ENCODE measurements around the gene TAF3. TPM values are rescaled to one million over a fixed set of nuclear protein-coding genes. Genes with fewer than 3 reads are reported as not detected.
A peak's percentile ranks its signal among the peaks of the same experiment; 100 is the strongest.

The TAF3 gene
- total RNA-seq, 1 donor from 2014 or later: 8.5 TPM

- intact Hi-C loops (cut with DNase I): no loop called here
- TF ChIP-seq CTCF (IDR thresholded peaks at IDR 0.05): no peak
- H3K27ac ChIP-seq: no peak overlapping the region
- no peaks in the 10 kb centered on the region for H3K4me1 ChIP-seq
- peak overlapping the region in 1 of 2 donors; percentile 12 for H3K4me3 ChIP-seq
- H3K9me3 ChIP-seq: no peaks in the 10 kb centered on the region
- H3K27me3 ChIP-seq: peaks cover 11% of the 10 kb centered on the region
- H3K36me3 ChIP-seq: no peaks in the 10 kb centered on the region
- no peak for DNase-seq (ENCODE audit: low spot score in 2 of 2)
These were observed 241.9 kb downstream of the TAF3 start for GRCh38 chr10:8060010-8060703.

DNA sequence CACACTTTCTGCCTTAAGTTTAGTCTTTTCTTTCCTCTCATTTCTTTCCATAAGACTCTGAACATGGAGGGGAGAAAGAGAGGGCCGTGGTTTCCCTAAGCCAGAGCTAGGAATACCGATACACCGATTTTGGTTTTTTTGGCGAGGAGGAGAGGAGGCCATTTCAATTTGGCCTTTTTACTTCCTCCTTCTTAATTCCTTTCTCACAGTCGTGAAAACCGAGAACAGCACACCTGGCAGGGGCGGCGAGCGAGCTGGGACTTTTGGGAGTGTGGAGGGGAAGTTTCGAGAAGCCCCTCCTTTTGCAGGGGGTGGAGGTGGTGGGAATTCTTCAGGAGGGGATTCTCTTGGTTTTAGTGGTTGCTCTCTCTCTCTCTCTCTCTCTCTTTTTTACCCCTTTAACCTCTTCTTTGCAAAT lies 242.4 kb downstream of the TAF3 start:
- intact Hi-C loops (cut with DNase I): no loop called here
- Histone ChIP-seq H3K4me1 (no peaks in the 10 kb centered on the region), H3K27me3 (peaks cover 7% of the 10 kb centered on the region), H3K9me3 (no peaks in the 10 kb centered on the region), H3K27ac (no peak overlapping the region), H3K4me3 (peak overlapping the region in 1 of 2 donors; percentile 12), H3K36me3 (no peaks in the 10 kb centered on the region)
- DNase-seq (ENCODE audit: low spot score in 2 of 2): no peak
- no peak for TF ChIP-seq CTCF (IDR thresholded peaks at IDR 0.05)

GRCh38 chr10:8061274-8062211 lies 243.2 kb downstream of the TAF3 start:
- H3K27me3 ChIP-seq: peaks cover under 1% of the 10 kb centered on the region
- intact Hi-C loops (cut with DNase I): no loop called here
- no peaks in the 10 kb centered on the region for H3K4me1 ChIP-seq
- no peak for TF ChIP-seq CTCF (IDR thresholded peaks at IDR 0.05)
- no peak overlapping the region for H3K27ac ChIP-seq
- no peaks in the 10 kb centered on the region for H3K9me3 ChIP-seq
- no peak for DNase-seq (ENCODE audit: low spot score in 2 of 2)
- no peak overlapping the region for H3K4me3 ChIP-seq
- no peaks in the 10 kb centered on the region for H3K36me3 ChIP-seq

GRCh38 chr10:8063128-8063908 lies 245.0 kb downstream of the TAF3 start:
- Histone ChIP-seq H3K4me3 (no peak overlapping the region), H3K27me3 (no peaks in the 10 kb centered on the region), H3K4me1 (no peaks in the 10 kb centered on the region), H3K36me3 (no peaks in the 10 kb centered on the region), H3K9me3 (no peaks in the 10 kb centered on the region), H3K27ac (no peak overlapping the region)
- no peak for DNase-seq (ENCODE audit: low spot score in 2 of 2)
- no peak for TF ChIP-seq CTCF (IDR thresholded peaks at IDR 0.05)
- intact Hi-C loops (cut with DNase I): no loop called here

DNA sequence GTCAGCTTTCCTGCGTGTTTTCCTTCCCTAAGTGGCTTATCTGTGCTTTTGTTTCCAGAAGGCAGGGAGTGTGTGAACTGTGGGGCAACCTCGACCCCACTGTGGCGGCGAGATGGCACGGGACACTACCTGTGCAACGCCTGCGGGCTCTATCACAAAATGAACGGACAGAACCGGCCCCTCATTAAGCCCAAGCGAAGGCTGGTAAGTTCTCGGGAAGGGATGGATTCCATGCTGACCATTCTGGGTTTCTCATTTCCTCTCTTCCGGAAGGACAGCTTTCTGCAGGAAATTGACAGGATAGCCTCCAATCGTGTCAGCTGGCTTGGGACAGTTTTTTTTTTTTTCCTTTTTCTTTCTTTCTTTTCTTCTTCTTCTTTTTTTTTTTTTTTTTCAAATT lies 245.6 kb downstream of the TAF3 start:
- intact Hi-C loops (cut with DNase I): no loop called here
- no peak for TF ChIP-seq CTCF (IDR thresholded peaks at IDR 0.05)
- Histone ChIP-seq H3K27me3 (no peaks in the 10 kb centered on the region), H3K27ac (no peak overlapping the region), H3K4me3 (no peak overlapping the region), H3K36me3 (no peaks in the 10 kb centered on the region), H3K9me3 (no peaks in the 10 kb centered on the region), H3K4me1 (no peaks in the 10 kb centered on the region)
- DNase-seq (ENCODE audit: low spot score in 2 of 2): no peak

Data from ascending aorta (tissue), 2 donors.